A549 (cell line): ENCODE results near the gene METTL16. TPM values are rescaled to one million over a fixed set of nuclear protein-coding genes. Genes with fewer than 3 reads are reported as not detected.

Experiments used
- ATAC-seq, 2 experiments: fragments of 200-7000 bp in 1 of 2; fragments of >200 bp in 1 of 2; cut with Nextera tagmentation in 1 of 2; cut with Tn5 transposase in 1 of 2; 3 replicates each; pipeline versions ENCODE4 v1.8.0 to v1.9.1; 2018 to 2020; ENCODE audit warnings: mild to moderate bottlenecking in 1 of 2, moderate library complexity in 1 of 2
- CTCF ChIA-PET: fragments of 300-600 bp; sonication (Branson Sonifier 250); formaldehyde crosslinking; extraction: SDS; loops from one replicate; lab custom pipeline; 2021; ENCODE audit warnings: antibody characterized with exemption, inconsistent platforms; lab: Yijun Ruan, JAX
- POLR2A ChIA-PET: fragments of 350-600 bp; formaldehyde crosslinking; extraction: SDS; loops from one replicate; lab custom pipeline; 2021; ENCODE audit warnings: antibody characterized with exemption, inconsistent platforms; lab: Yijun Ruan, JAX
- DNase-seq, 2 experiments: peaks; one replicate each; pipeline versions ENCODE4 v3.0.0 to v3.0.0-alpha.2; 2011 to 2016; ENCODE audit warnings: low read depth in 1 of 2, low spot score in 1 of 2
- FAIRE-seq: peaks from 2 replicates; lab custom pipeline; 2011; peaks lifted over from hg19 to GRCh38; lab: Jason Lieb, UNC
- H3K27ac ChIP-seq, 2 experiments: fragments of >200 bp; sonication (Bioruptor Twin); formaldehyde crosslinking; 3 replicates each; pipeline ENCODE4 v1.5.1; 2016 to 2017
- H3K4me1 ChIP-seq: fragments of >200 bp; sonication (Bioruptor Twin); formaldehyde crosslinking; 3 replicates; pipeline ENCODE4 v1.6.1; 2016
- H3K4me2 ChIP-seq: fragments of >200 bp; sonication (Bioruptor Twin); formaldehyde crosslinking; 3 replicates; pipeline ENCODE4 v1.6.1; 2016
- H3K4me3 ChIP-seq: fragments of >200 bp; sonication (Bioruptor Twin); formaldehyde crosslinking; 3 replicates; pipeline ENCODE4 v1.5.1; 2016
- H3K9me3 ChIP-seq: fragments of >200 bp; sonication (Bioruptor Twin); formaldehyde crosslinking; 3 replicates; pipeline ENCODE4 v1.6.1; 2016
- BCL3 ChIP-seq: fragments of >200 bp; sonication (Bioruptor Twin); formaldehyde crosslinking; IDR thresholded peaks from 3 replicates; pipeline ENCODE4 v1.6.1; 2016
- BHLHE40 ChIP-seq: IDR thresholded peaks from 2 replicates; pipeline ENCODE4 v1.6.1; 2012; ENCODE audit warnings: low read depth, low read length, inconsistent platforms
- CBX8 ChIP-seq: fragments of 200-600 bp; sonication (generic); IDR thresholded peaks from 2 replicates; pipeline ENCODE4 v1.6.1; 2016
- CHD2 ChIP-seq: fragments of 150-350 bp; IDR thresholded peaks from 2 replicates; pipeline ENCODE4 v1.6.1; 2014; ENCODE audit warnings: low read length; ENCODE audit not compliant: partially characterized antibody
- CHD4 ChIP-seq: fragments of 200-600 bp; sonication (generic); IDR thresholded peaks from 2 replicates; pipeline ENCODE4 v1.6.1; 2016; ENCODE audit warnings: antibody characterized with exemption, mild to moderate bottlenecking, borderline replicate concordance
- EHF ChIP-seq: fragments of 250-450 bp; sonication (Bioruptor Pico); IDR thresholded peaks from 2 replicates; pipeline ENCODE4 v1.5.0; 2020; ENCODE audit warnings: mild to moderate bottlenecking
- EP300 ChIP-seq, 2 experiments: fragments of >200 bp; sonication (Bioruptor Twin); formaldehyde crosslinking; IDR thresholded peaks; 2 replicates in 1 of 2; 3 replicates in 1 of 2; pipeline ENCODE4 v1.6.1; 2016 to 2017
- ESRRA ChIP-seq: fragments of 150-350 bp; IDR thresholded peaks from 2 replicates; pipeline ENCODE4 v1.6.1; 2014; ENCODE audit warnings: mild to moderate bottlenecking, low read length, borderline replicate concordance
- GATA3 ChIP-seq: IDR thresholded peaks from 2 replicates; pipeline ENCODE4 v1.6.1; 2012; ENCODE audit warnings: borderline replicate concordance
- HOXA7 ChIP-seq: fragments of 250-450 bp; sonication (Bioruptor Pico); IDR thresholded peaks from 2 replicates; pipeline ENCODE4 v1.5.0; 2020; ENCODE audit warnings: mild to moderate bottlenecking, moderate library complexity
- HOXB5 ChIP-seq: fragments of 250-450 bp; sonication (Bioruptor Pico); IDR thresholded peaks from 2 replicates; pipeline ENCODE4 v1.5.0; 2020; ENCODE audit warnings: mild to moderate bottlenecking, moderate library complexity
- JUN ChIP-seq, 2 experiments: fragments of >200 bp; sonication (Bioruptor Twin); formaldehyde crosslinking; IDR thresholded peaks; 2 replicates in 1 of 2; 3 replicates in 1 of 2; pipeline ENCODE4 v1.6.1; 2016 to 2017
- KDM1A ChIP-seq: fragments of 200-600 bp; sonication (generic); IDR thresholded peaks from 2 replicates; pipeline ENCODE4 v1.6.1; 2016; ENCODE audit warnings: low read depth, mild to moderate bottlenecking
- MAFK ChIP-seq: fragments of 450-650 bp; IDR thresholded peaks from 2 replicates; pipeline ENCODE4 v1.6.1; 2014; ENCODE audit not compliant: partially characterized antibody
- MAZ ChIP-seq: fragments of 150-350 bp; IDR thresholded peaks from 2 replicates; pipeline ENCODE4 v1.6.1; 2014; ENCODE audit warnings: antibody characterized with exemption, low read depth, low read length, borderline replicate concordance
- NR3C1 ChIP-seq: fragments of >200 bp; sonication (Bioruptor Twin); formaldehyde crosslinking; IDR thresholded peaks from 3 replicates; pipeline ENCODE4 v1.6.1; 2017
- RCOR1 ChIP-seq: fragments of 150-350 bp; IDR thresholded peaks from 2 replicates; pipeline ENCODE4 v1.6.1; 2014; ENCODE audit warnings: antibody characterized with exemption, low read length, low read depth
- RNF2 ChIP-seq: fragments of 200-600 bp; sonication (generic); IDR thresholded peaks from 2 replicates; pipeline ENCODE4 v1.6.1; 2016; ENCODE audit warnings: low read depth, mild to moderate bottlenecking, antibody characterized with exemption, moderate library complexity, borderline replicate concordance
- SMC3 ChIP-seq: fragments of >200 bp; sonication (Bioruptor Twin); formaldehyde crosslinking; IDR thresholded peaks from 3 replicates; pipeline ENCODE4 v1.6.1; 2018; ENCODE audit warnings: inconsistent platforms
- SREBF2 ChIP-seq: fragments of 450-650 bp; IDR thresholded peaks from 2 replicates; pipeline ENCODE4 v1.6.1; 2014; ENCODE audit warnings: mild to moderate bottlenecking, moderate library complexity
- TFCP2L1 ChIP-seq: fragments of 250-450 bp; sonication (Bioruptor Pico); IDR thresholded peaks from 2 replicates; pipeline ENCODE4 v1.5.0; 2021; ENCODE audit warnings: mild to moderate bottlenecking
- ZNF302 ChIP-seq: fragments of 250-450 bp; sonication (Bioruptor Pico); IDR thresholded peaks from 2 replicates; pipeline ENCODE4 v1.9.0; 2021; ENCODE audit warnings: inconsistent platforms, mild to moderate bottlenecking, moderate library complexity
- whole genome bisulfite sequencing: methylation state at CpG from one replicate; pipeline ENCODE4 v1.1.6; 2017; ENCODE audit errors: missing lambda C conversion rate; 5-methylcytosine and 5-hydroxymethylcytosine counted together
- polyA plus RNA-seq, 4 experiments: library from polyadenylated mRNA; depleted of rRNA in 3 of 4; stranded (reverse); fragments of >200 nt; fragmentation: RNase III in 1 of 4; extraction: RNeasy Plus Mini Kit Qiagen cat#74134 plus additional on column Dnase treatment in 1 of 4; gene quantifications; 2 replicates in 3 of 4; 3 replicates in 1 of 4; pipeline ENCODE4 v1.2.3, GENCODE V29; 2011 to 2017
- TF ChIP-seq, protein P1 (sequence below): IDR thresholded peaks from 2 replicates; pipeline ENCODE4 v1.6.1; 2012
- TF ChIP-seq, protein P2 (sequence below): fragments of 200-600 bp; sonication (generic); IDR thresholded peaks from 2 replicates; pipeline ENCODE4 v1.6.1; 2016; ENCODE audit warnings: antibody characterized with exemption, mild to moderate bottlenecking, moderate library complexity

METTL16 gene
- polyA plus RNA-seq, 2 of the 4 experiments (the other 2 are of a cell fraction): 26.5 to 58.0 TPM

GRCh38 chr17:2511462-2512369, at the start of gene METTL16 (continued):
- peak; percentile 88 for TF ChIP-seq BCL3
- TF ChIP-seq CHD4: peak; percentile 77; the same call in 1 of the 2 replicates
- TF ChIP-seq HOXB5 (CRISPR knock-in tag): 0 out of 2 replicates have a peak, but pooled peaks have one; percentile 57
- TF ChIP-seq RNF2: no peak
- TF ChIP-seq HOXA7 (CRISPR knock-in tag): peak; percentile 69; the same call in 1 of the 2 replicates

GRCh38 chr17:2560658-2561057, 49.0 kb upstream of the METTL16 start:
- Histone ChIP-seq H3K9me3 (peaks cover 15% of the 10 kb centered on the region), H3K4me3 (no peak overlapping the region), H3K4me1 (peaks cover 13% of the 10 kb centered on the region), H3K27ac (no peak overlapping the region)
- ATAC-seq: no peak
- WGBS: 64% methylated on average over 5 of the region's 5 CpGs
- DNase-seq: no peak
- CTCF ChIA-PET: interaction anchor here (1.1 kb wide), 1 partner anchor 17 kb away, joined by 3 read pairs; no protein-coding TSS in a partner anchor
- TF ChIP-seq NR3C1 (no peak), CBX8 (no peak), ESRRA (no peak), EP300 (IDR thresholded peaks at IDR 0.05) (no peak), SREBF2 (no peak), GATA3 (no peak), CHD4 (no peak), CHD2 (no peak), EHF (no peak), RCOR1 (no peak), MAFK (no peak), BHLHE40 (no peak), MAZ (no peak), JUN (IDR thresholded peaks at IDR 0.05) (no peak), TFCP2L1 (CRISPR knock-in tag) (no peak), KDM1A (no peak), ZNF302 (no peak), SMC3 (no peak)
- TF ChIP-seq, protein P1, sequence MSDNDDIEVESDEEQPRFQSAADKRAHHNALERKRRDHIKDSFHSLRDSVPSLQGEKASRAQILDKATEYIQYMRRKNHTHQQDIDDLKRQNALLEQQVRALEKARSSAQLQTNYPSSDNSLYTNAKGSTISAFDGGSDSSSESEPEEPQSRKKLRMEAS: no peak
- TF ChIP-seq, protein P2, sequence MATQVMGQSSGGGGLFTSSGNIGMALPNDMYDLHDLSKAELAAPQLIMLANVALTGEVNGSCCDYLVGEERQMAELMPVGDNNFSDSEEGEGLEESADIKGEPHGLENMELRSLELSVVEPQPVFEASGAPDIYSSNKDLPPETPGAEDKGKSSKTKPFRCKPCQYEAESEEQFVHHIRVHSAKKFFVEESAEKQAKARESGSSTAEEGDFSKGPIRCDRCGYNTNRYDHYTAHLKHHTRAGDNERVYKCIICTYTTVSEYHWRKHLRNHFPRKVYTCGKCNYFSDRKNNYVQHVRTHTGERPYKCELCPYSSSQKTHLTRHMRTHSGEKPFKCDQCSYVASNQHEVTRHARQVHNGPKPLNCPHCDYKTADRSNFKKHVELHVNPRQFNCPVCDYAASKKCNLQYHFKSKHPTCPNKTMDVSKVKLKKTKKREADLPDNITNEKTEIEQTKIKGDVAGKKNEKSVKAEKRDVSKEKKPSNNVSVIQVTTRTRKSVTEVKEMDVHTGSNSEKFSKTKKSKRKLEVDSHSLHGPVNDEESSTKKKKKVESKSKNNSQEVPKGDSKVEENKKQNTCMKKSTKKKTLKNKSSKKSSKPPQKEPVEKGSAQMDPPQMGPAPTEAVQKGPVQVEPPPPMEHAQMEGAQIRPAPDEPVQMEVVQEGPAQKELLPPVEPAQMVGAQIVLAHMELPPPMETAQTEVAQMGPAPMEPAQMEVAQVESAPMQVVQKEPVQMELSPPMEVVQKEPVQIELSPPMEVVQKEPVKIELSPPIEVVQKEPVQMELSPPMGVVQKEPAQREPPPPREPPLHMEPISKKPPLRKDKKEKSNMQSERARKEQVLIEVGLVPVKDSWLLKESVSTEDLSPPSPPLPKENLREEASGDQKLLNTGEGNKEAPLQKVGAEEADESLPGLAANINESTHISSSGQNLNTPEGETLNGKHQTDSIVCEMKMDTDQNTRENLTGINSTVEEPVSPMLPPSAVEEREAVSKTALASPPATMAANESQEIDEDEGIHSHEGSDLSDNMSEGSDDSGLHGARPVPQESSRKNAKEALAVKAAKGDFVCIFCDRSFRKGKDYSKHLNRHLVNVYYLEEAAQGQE: no peak
- TF ChIP-seq, all 56 proteins: peak for 0
- FAIRE-seq: no peak
- POLR2A ChIA-PET: no interaction called here
- no peak overlapping the region for H3K4me2 ChIP-seq
